Gastroesophageal sphincter (tissue), 4 donors: ENCODE measurements around the gene KBTBD12. TPM values are rescaled to one million over a fixed set of nuclear protein-coding genes. Genes with fewer than 3 reads are reported as not detected.

ENCODE experiments used
- ATAC-seq: fragments of 150-250 bp; one replicate; pipeline ENCODE4 v1.9.1; 2016; ENCODE audit warnings: mild to moderate bottlenecking, moderate library complexity
- H3K27ac ChIP-seq, 4 donors: fragments of 200-600 bp; sonication (generic) in 3 of 4; 1 replicate in 3 of 4; 2 replicates in 1 of 4; pipeline ENCODE4 v1.5.1; 2016 to 2019
- H3K27me3 ChIP-seq: fragments of 200-600 bp; sonication (generic); one replicate; pipeline ENCODE4 v1.5.1; 2019
- H3K36me3 ChIP-seq, 2 donors: fragments of 200-600 bp; sonication (generic); one replicate each; pipeline ENCODE4 v1.5.1; 2019; ENCODE audit warnings: control low read depth in 1 of 2
- H3K4me1 ChIP-seq, 3 donors: fragments of 200-600 bp; sonication (generic); 1 replicate in 2 of 3; 2 replicates in 1 of 3; pipeline ENCODE4 v1.5.1; 2016 to 2019; ENCODE audit warnings: control low read depth in 2 of 3
- H3K4me3 ChIP-seq, 2 donors: fragments of 200-600 bp; sonication (generic); one replicate each; pipeline ENCODE4 v1.5.1; 2019; ENCODE audit warnings: mild to moderate bottlenecking in 1 of 2, moderate library complexity in 1 of 2
- H3K9me3 ChIP-seq, 3 donors: fragments of 200-600 bp; sonication (generic); one replicate each; pipeline ENCODE4 v1.5.1; 2017 to 2019; ENCODE audit warnings: control low read depth in 2 of 3
- EP300 ChIP-seq: sonication (generic); formaldehyde crosslinking; IDR thresholded peaks from one replicate; pipeline ENCODE4 v1.6.1; 2017; ENCODE audit warnings: antibody characterized with exemption, mild to moderate bottlenecking
- POLR2A ChIP-seq, 2 donors: fragments of 450-650 bp; IDR thresholded peaks; one replicate each; pipeline ENCODE4 v1.6.1; 2017; ENCODE audit warnings: antibody characterized with exemption in 2 of 2, mild to moderate bottlenecking in 2 of 2, moderate library complexity in 1 of 2
- POLR2AphosphoS5 ChIP-seq: sonication (generic); formaldehyde crosslinking; IDR thresholded peaks from one replicate; pipeline ENCODE4 v1.6.1; 2017; ENCODE audit warnings: antibody characterized with exemption
- WGBS, 2 donors: methylation state at CpG; one replicate each; pipeline ENCODE4 v1.1.5; 2018; ENCODE audit warnings: low coverage in 1 of 2; 5-methylcytosine and 5-hydroxymethylcytosine counted together
- total RNA-seq, 4 donors: library from RNA; depleted of rRNA; stranded (reverse); fragments of >200 nt; gene quantifications; one replicate each; pipeline ENCODE4 v1.1.0, GENCODE V29; 2016
- TF ChIP-seq, protein P1 (sequence below), 4 experiments: fragments of 200-600 bp in 2 of 4; fragments of 450-650 bp in 2 of 4; sonication (generic) in 1 of 4; IDR thresholded peaks; one replicate each; pipeline ENCODE4 v1.5.1; 2017 to 2019; ENCODE audit warnings: antibody characterized with exemption in 4 of 4, mild to moderate bottlenecking in 2 of 4, moderate library complexity in 2 of 4

The KBTBD12 gene
- total RNA-seq, 4 donors from 2014 or later: 2.2 to 11.2 (median 5.8) TPM

DNA sequence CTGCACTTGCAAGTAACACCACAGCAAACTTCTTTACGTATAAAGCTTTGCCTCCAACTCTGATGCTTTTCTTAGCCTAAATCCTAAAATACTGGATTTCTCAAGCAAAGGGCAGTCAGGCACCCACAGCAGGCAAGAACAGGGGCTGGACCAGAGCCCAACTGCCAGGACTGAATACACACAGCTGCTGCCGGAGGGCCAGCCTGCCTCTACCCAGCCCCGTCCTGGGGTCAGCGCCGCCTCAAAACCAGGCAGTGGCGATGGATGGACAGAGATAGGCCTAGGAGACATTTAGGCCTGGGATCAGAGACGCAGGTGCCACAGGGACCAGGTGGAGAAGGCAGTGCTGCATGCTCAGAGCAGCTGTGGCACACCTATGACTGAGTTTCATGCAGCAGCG is 89.6 kb downstream of the KBTBD12 start:
- no peak for ATAC-seq
- Histone ChIP-seq H3K27me3 (peaks cover 53% of the 10 kb centered on the region), H3K4me3 (no peak overlapping the region), H3K36me3 (no peaks in the 10 kb centered on the region), H3K27ac (no peak overlapping the region), H3K4me1 (no peaks in the 10 kb centered on the region), H3K9me3 (peaks cover 0 to 6% (median 0%) of the 10 kb centered on the region in 3 donors)
- TF ChIP-seq POLR2AphosphoS5: no peak
- TF ChIP-seq EP300: no peak
- TF ChIP-seq, protein P1, sequence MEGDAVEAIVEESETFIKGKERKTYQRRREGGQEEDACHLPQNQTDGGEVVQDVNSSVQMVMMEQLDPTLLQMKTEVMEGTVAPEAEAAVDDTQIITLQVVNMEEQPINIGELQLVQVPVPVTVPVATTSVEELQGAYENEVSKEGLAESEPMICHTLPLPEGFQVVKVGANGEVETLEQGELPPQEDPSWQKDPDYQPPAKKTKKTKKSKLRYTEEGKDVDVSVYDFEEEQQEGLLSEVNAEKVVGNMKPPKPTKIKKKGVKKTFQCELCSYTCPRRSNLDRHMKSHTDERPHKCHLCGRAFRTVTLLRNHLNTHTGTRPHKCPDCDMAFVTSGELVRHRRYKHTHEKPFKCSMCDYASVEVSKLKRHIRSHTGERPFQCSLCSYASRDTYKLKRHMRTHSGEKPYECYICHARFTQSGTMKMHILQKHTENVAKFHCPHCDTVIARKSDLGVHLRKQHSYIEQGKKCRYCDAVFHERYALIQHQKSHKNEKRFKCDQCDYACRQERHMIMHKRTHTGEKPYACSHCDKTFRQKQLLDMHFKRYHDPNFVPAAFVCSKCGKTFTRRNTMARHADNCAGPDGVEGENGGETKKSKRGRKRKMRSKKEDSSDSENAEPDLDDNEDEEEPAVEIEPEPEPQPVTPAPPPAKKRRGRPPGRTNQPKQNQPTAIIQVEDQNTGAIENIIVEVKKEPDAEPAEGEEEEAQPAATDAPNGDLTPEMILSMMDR (IDR thresholded peaks at IDR 0.05): no peak
- 25 to 80% methylated on average over 1 of the region's 8 CpGs for WGBS, 2 donors

DNA sequence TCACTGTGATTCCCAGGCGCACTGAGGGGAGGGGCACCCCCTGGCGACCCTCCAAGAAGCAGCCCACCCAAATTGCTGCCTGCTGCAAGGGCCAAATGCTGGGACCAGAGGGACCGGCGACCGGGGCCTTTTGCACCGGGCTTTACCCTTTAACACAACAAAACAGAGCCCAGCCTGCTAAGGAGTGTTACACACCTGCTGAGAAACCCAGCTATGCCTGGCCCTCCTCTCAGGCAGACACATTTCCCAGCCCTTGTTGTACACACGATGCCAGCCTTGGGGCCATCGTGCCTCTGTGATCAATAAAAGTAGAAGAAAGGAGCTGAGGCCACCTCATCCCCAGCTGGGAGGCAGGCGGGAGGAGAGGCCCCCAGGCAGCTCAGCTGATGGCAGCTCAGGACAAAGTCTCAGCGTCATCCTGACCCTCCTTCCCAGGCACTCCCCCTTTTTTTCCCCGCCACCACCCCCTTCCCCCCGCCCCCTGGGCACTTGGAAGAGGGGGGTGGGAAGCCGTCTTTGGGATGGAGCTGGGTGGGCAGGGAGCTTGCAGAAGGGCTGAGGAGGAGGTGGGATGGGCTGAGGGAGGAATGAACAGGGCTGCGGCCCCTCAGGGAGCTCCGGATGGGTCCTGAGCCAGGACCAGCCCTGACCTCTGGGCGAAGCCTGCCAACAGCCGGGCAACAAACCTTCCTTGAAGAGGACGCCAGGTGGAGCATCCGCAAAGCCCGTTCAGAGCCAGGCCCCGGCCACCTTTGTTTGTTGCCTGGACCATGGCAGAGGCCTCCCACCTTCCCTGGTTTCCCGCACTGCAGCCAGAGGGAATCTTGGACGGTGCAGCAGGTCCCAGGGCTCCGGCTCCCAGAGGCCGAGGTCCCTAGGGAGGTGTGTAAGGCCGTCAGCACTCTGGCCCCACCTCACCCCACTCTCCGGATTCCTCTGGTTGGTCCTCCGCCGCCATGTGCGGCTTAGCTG is 91.3 kb downstream of the KBTBD12 start:
- 35 to 71% methylated on average over 8 of the region's 30 CpGs for WGBS, 2 donors
- H3K27ac ChIP-seq: no peak overlapping the region
- no peak for ATAC-seq
- H3K36me3 ChIP-seq: no peaks in the 10 kb centered on the region
- H3K4me1 ChIP-seq: no peaks in the 10 kb centered on the region
- peaks cover 59% of the 10 kb centered on the region for H3K27me3 ChIP-seq
- TF ChIP-seq EP300 (no peak), POLR2AphosphoS5 (no peak), POLR2A (IDR thresholded peaks at IDR 0.05) (no peak)
- TF ChIP-seq, protein P1 (IDR thresholded peaks at IDR 0.05): no peak
- no peaks in the 10 kb centered on the region for H3K9me3 ChIP-seq
- H3K4me3 ChIP-seq: no peak overlapping the region

DNA sequence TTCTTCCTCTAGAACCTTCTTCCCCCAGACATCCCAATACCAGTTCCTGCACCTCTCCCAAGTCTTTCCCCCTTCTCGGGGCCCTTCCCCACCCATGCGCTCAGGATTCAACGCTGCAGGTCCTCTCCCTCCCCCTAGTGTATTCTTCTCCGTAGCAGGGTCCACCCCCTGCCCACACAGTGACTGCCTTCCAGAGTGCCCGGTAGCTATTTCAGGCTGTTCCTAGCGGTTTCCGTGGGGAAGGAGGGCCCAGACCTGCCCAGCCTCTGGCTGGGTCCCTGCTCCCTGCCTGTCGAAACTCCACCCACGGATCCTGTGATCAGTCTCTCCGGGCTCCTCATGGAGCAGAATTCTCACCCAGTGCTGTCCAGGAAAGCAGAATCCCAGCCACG is 92.0 kb downstream of the KBTBD12 start:
- Histone ChIP-seq H3K27me3 (peaks cover 66% of the 10 kb centered on the region), H3K36me3 (no peaks in the 10 kb centered on the region), H3K4me3 (no peak overlapping the region), H3K27ac (no peak overlapping the region), H3K4me1 (no peaks in the 10 kb centered on the region), H3K9me3 (no peaks in the 10 kb centered on the region)
- peak; percentile 7 for ATAC-seq
- 36 to 43% methylated on average over 6 to 9 of the region's 11 CpGs for WGBS, 2 donors
- no peak for TF ChIP-seq POLR2A (IDR thresholded peaks at IDR 0.05)
- no peak for TF ChIP-seq POLR2AphosphoS5
- TF ChIP-seq, protein P1 (IDR thresholded peaks at IDR 0.05): no peak
- no peak for TF ChIP-seq EP300

DNA sequence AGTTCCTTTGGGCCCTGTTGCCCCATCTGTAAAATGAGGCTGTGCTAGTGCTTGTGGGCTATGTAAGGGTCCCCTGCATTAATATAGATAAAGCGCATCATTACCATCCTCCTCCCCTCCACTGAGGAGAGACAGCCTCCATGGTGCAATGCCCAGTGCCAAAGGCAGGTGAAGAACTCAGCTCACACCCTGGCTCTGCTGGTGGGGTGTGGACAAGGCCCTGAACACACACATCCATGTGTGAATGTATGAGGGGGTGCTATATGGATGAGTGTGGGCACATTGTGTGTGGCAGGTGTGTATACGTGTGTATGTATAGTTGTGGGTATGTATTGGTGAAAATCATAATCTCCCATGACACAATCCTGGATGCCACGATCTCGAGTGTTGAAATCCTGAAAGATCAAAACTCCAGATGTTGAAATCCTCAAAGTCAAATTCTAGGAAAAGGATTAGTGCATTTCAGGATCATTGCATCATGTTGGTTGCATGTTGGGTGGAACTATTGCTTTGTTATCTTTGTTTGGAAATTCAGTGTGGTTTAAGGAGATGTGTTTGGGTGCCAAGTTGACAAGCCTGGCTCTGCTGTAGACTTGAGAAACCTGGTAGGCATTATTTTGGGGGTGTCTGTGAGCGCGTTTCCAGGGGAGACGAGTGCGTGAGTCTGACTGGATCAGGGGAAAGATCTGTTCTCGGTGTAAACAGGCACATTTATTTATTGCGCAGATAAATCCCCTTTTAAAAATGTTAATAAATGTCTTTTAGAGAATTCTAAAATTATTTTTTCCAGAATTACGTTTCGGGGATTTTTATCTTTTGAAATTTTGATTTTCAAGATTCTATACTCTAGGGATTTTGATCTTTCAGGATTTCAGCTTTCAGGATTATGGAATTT is 95.2 kb downstream of the KBTBD12 start:
- 90 to 98% methylated on average over 6 to 10 of the region's 12 CpGs for WGBS, 2 donors
- Histone ChIP-seq H3K27me3 (peaks cover 68% of the 10 kb centered on the region), H3K36me3 (no peaks in the 10 kb centered on the region), H3K27ac (no peak overlapping the region), H3K4me1 (no peaks in the 10 kb centered on the region), H3K9me3 (no peaks in the 10 kb centered on the region), H3K4me3 (no peak overlapping the region)
- ATAC-seq: peak; percentile 72
- TF ChIP-seq POLR2A (IDR thresholded peaks at IDR 0.05): no peak
- peak; percentile 25 for TF ChIP-seq POLR2AphosphoS5

DNA sequence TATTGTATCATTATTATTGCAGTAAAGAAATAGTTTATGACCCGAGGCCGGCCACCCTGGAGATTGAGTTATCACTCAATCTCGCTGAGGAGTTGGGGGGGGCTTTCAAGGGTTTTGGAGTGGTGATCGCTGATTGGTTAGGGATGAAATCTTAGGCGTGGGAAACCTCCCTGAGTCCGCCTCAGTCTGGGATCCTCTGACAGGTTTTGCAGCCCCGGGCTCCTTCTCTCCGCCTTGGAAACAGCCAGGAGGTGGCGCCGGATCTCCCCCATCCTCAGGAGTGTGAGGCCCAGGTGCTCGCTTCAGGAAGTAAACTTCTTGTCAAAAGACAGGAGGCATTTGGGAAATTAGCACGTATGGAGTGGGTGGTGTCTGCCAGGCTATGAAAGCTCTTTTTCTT is 96.1 kb downstream of the KBTBD12 start:
- WGBS, 2 donors: 6 to 22% methylated on average over 3 to 4 of the region's 12 CpGs
- Histone ChIP-seq H3K27me3 (peaks cover 59% of the 10 kb centered on the region), H3K9me3 (no peaks in the 10 kb centered on the region), H3K27ac (no peak overlapping the region), H3K4me1 (no peaks in the 10 kb centered on the region), H3K36me3 (no peaks in the 10 kb centered on the region), H3K4me3 (no peak overlapping the region)
- no peak for ATAC-seq
- TF ChIP-seq EP300: no peak
- TF ChIP-seq, protein P1 (IDR thresholded peaks at IDR 0.05): peak in 1 of 4 experiments; percentile 18
